HCT116 (cell line): Measurements from ENCODE around the gene ASIP. TPM values are rescaled to one million over a fixed set of nuclear protein-coding genes. Genes with fewer than 3 reads are reported as not detected.

Source experiments
- ATAC-seq: fragments of 200-7000 bp; cut with Tn5 transposase; 2 replicates; pipeline ENCODE4 v1.9.1; 2020; ENCODE audit warnings: mild to moderate bottlenecking, moderate library complexity
- BruUV-seq: library from RNA; stranded (reverse); fragments of 400-500 nt; replicated peaks from 2 replicates; lab custom pipeline; 2021; lab: Mats Ljungman, UMichigan
- CTCF ChIA-PET: fragments of 300-600 bp; sonication (Branson Sonifier 250); formaldehyde crosslinking; loops from one replicate; lab custom pipeline; 2021; ENCODE audit warnings: antibody characterized with exemption; lab: Charles Lee
- POLR2A ChIA-PET: fragments of 300-600, 350-600 bp; sonication (Branson Sonifier 250); formaldehyde crosslinking; loops from one replicate; lab custom pipeline; 2021; ENCODE audit warnings: antibody characterized with exemption; lab: Charles Lee
- RAD21 ChIA-PET, 2 experiments: fragments of 300-600 bp; sonication (Branson Sonifier 250); formaldehyde crosslinking; loops; one replicate each; lab custom pipeline; 2023; ENCODE audit warnings: low total read pairs in 2 of 2; ENCODE audit not compliant: uncharacterized antibody in 2 of 2, unreplicated experiment in 2 of 2, low non-redundant PET in 1 of 2; lab: Charles Lee
- DNase-seq: peaks from one replicate; pipeline ENCODE4 v3.0.0-alpha.2; 2010; ENCODE audit warnings: low read depth, low spot score
- H2AFZ ChIP-seq: fragments of 200-600 bp; shearing (Covaris generic), sonication (generic); 2 replicates; pipeline ENCODE4 v1.6.1; 2017; ENCODE audit warnings: low read depth, mixed run types, mixed read lengths, antibody characterized with exemption, low read length; ENCODE audit not compliant: poor library complexity, severe bottlenecking
- H3K27ac ChIP-seq: 2 replicates; pipeline ENCODE4 v1.5.1; 2012; ENCODE audit warnings: low read depth, low read length
- H3K27me3 ChIP-seq: fragments of 200-600 bp; sonication (generic); 2 replicates; pipeline ENCODE4 v1.6.1; 2016; ENCODE audit warnings: mixed run types, low read length, mixed read lengths; ENCODE audit not compliant: insufficient read depth
- H3K36me3 ChIP-seq, 2 experiments: fragments of 200-500 bp in 1 of 2; fragments of 200-600 bp in 1 of 2; sonication (Bioruptor generic) in 1 of 2; sonication (generic) in 1 of 2; 2 replicates each; pipeline versions ENCODE4 v1.5.1 to v1.6.1; 2014 to 2016; ENCODE audit warnings: low read length in 2 of 2, inconsistent platforms in 1 of 2, mixed read lengths in 1 of 2, mixed run types in 1 of 2; ENCODE audit not compliant: insufficient read depth in 2 of 2, control insufficient read depth in 1 of 2
- H3K4me1 ChIP-seq, 2 experiments: fragments of 200-600 bp in 1 of 2; sonication (generic) in 1 of 2; 2 replicates each; pipeline versions ENCODE4 v1.5.1 to v1.6.1; 2012 to 2017; ENCODE audit warnings: low read length in 2 of 2, inconsistent platforms in 1 of 2, mild to moderate bottlenecking in 1 of 2, mixed read lengths in 1 of 2, mixed run types in 1 of 2, moderate library complexity in 1 of 2; ENCODE audit not compliant: insufficient read depth in 2 of 2, control insufficient read depth in 1 of 2
- H3K4me2 ChIP-seq: fragments of 200-600 bp; sonication (generic); 2 replicates; pipeline ENCODE4 v1.6.1; 2017; ENCODE audit warnings: mixed run types, low read length, mixed read lengths
- H3K4me3 ChIP-seq, 2 experiments: fragments of 200-600 bp in 1 of 2; sonication (generic) in 1 of 2; replicated peaks in 1 of 2; 2 replicates each; pipeline ENCODE4 v1.5.1; 2011 to 2016; ENCODE audit warnings: low read length in 2 of 2, control low read depth in 1 of 2, low read depth in 1 of 2, mild to moderate bottlenecking in 1 of 2, mixed read lengths in 1 of 2, mixed run types in 1 of 2
- H3K79me2 ChIP-seq: fragments of 200-600 bp; sonication (generic); 2 replicates; pipeline ENCODE4 v1.6.1; 2017; ENCODE audit warnings: mild to moderate bottlenecking, mixed run types, low read length, moderate library complexity, mixed read lengths; ENCODE audit not compliant: insufficient read depth
- H3K9ac ChIP-seq: fragments of 200-600 bp; sonication (generic); 2 replicates; pipeline ENCODE4 v1.6.1; 2016; ENCODE audit warnings: low read length, mixed read lengths
- H3K9me2 ChIP-seq: fragments of 200-600 bp; sonication (generic), shearing (Covaris generic); 2 replicates; pipeline ENCODE4 v1.6.1; 2017; ENCODE audit warnings: mixed run types, mild to moderate bottlenecking, moderate library complexity; ENCODE audit not compliant: insufficient read depth
- H3K9me3 ChIP-seq, 2 experiments: fragments of 200-500 bp in 1 of 2; fragments of 200-600 bp in 1 of 2; sonication (Bioruptor generic) in 1 of 2; sonication (generic) in 1 of 2; 2 replicates each; pipeline ENCODE4 v1.6.1; 2014 to 2017; ENCODE audit warnings: low read length in 2 of 2, mixed read lengths in 2 of 2, inconsistent platforms in 1 of 2, low read depth in 1 of 2, mild to moderate bottlenecking in 1 of 2, mixed run types in 1 of 2, moderate library complexity in 1 of 2; ENCODE audit not compliant: control insufficient read depth in 1 of 2, insufficient read depth in 1 of 2
- H4K20me1 ChIP-seq: fragments of 200-600 bp; sonication (generic), shearing (Covaris generic); 2 replicates; pipeline ENCODE4 v1.6.1; 2017; ENCODE audit warnings: mixed run types, mild to moderate bottlenecking, moderate library complexity; ENCODE audit not compliant: insufficient read depth
- EGR1 ChIP-seq: IDR thresholded peaks from 2 replicates; pipeline ENCODE4 v1.6.1; 2012; ENCODE audit warnings: low read depth
- ELF1 ChIP-seq: IDR thresholded peaks from 2 replicates; pipeline ENCODE4 v1.6.1; 2012; ENCODE audit warnings: low read depth, borderline replicate concordance
- EZH2 ChIP-seq: fragments of 200-600 bp; sonication (generic); IDR thresholded peaks from 2 replicates; pipeline ENCODE4 v1.6.1; 2017; ENCODE audit warnings: antibody characterized with exemption, mixed run types
- FOSL1 ChIP-seq: IDR thresholded peaks from 2 replicates; pipeline ENCODE4 v1.6.1; 2012; ENCODE audit warnings: low read depth
- POLR2AphosphoS5 ChIP-seq: IDR thresholded peaks from 2 replicates; pipeline ENCODE4 v1.6.1; 2011; ENCODE audit warnings: mild to moderate bottlenecking, low read depth, low read length, moderate library complexity
- RAD21 ChIP-seq: IDR thresholded peaks from 2 replicates; pipeline ENCODE4 v1.6.1; 2012; ENCODE audit warnings: low read depth, mild to moderate bottlenecking
- SRF ChIP-seq: IDR thresholded peaks from 2 replicates; pipeline ENCODE4 v1.6.1; 2012; ENCODE audit warnings: low read depth
- YY1 ChIP-seq: IDR thresholded peaks from 2 replicates; pipeline ENCODE4 v1.6.1; 2011; ENCODE audit warnings: low read length, low read depth, moderate library complexity, mild to moderate bottlenecking; ENCODE audit not compliant: insufficient replicate concordance; ENCODE audit errors: extremely low read depth
- ZFX ChIP-seq: fragments of 450-650 bp; IDR thresholded peaks from 2 replicates; pipeline ENCODE4 v1.6.1; 2017
- ZNF274 ChIP-seq: fragments of 200-500 bp; sonication (Bioruptor generic); IDR thresholded peaks from 2 replicates; pipeline ENCODE4 v1.6.1; 2014; ENCODE audit warnings: mild to moderate bottlenecking, low read depth, low read length, inconsistent platforms
- intact Hi-C: fragments of 100-400 bp; cut with micrococcal nuclease; formaldehyde crosslinking; loops from 2 replicates; pipeline ENCODE4 v1.10.0; 2022
- total RNA-seq: library from RNA; stranded (reverse); gene quantifications from one replicate; pipeline ENCODE4 v1.2.1, GENCODE V29; 2021; ENCODE audit not compliant: unreplicated experiment
- TF ChIP-seq, protein P1 (sequence below): IDR thresholded peaks from 2 replicates; pipeline ENCODE4 v1.6.1; 2012
- TF ChIP-seq, protein P2 (sequence below), 3 experiments: fragments of 200-600 bp in 1 of 3; sonication (generic) in 1 of 3; IDR thresholded peaks in 2 of 3; conservative IDR thresholded peaks in 1 of 3; 2 replicates each; pipeline ENCODE4 v1.5.1; 2012 to 2017; ENCODE audit warnings: low read depth in 2 of 3, low read length in 2 of 3, antibody characterized with exemption in 1 of 3, borderline replicate concordance in 1 of 3, control low read depth in 1 of 3, mild to moderate bottlenecking in 1 of 3, mixed read lengths in 1 of 3, mixed run types in 1 of 3, moderate library complexity in 1 of 3; ENCODE audit not compliant: insufficient read depth in 1 of 3
- TF ChIP-seq, protein P3 (sequence below): IDR thresholded peaks from 2 replicates; pipeline ENCODE4 v1.6.1; 2012

The ASIP gene
- total RNA-seq, 1 experiment from 2014 or later, result not detected

DNA sequence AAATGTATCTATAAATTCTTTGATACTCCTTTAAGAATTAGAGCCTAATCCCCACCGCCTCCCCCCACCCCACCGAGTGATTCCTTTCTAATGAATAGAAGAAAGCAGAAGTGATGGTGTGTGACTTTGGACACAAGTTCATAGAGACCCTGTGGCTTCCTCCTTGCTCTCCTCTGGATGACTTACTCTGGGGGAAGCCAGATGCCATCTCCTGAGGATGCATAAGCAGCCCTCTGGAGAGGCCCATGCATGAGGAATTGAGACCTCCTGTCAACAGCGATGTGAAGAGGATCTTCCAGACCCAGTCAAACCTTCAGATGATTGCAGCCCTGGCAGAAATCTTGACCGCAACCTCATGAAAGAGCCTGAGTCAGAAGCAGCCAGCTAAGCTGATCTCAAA lies 40.8 kb downstream of the ASIP start:
- DNase-seq (no peak), ATAC-seq (no peak)
- Histone ChIP-seq H3K36me3 (peaks cover 55 to 86% of the 10 kb centered on the region in 2 experiments), H4K20me1 (no peaks in the 10 kb centered on the region), H3K9me3 (no peaks in the 10 kb centered on the region), H2AFZ (no peak overlapping the region), H3K27me3 (no peaks in the 10 kb centered on the region), H3K9ac (no peak overlapping the region), H3K27ac (no peak overlapping the region), H3K9me2 (no peaks in the 10 kb centered on the region), H3K4me3 (no peak overlapping the region), H3K79me2 (no peaks in the 10 kb centered on the region), H3K4me2 (no peak overlapping the region), H3K4me1 (no peaks in the 10 kb centered on the region)
- CTCF ChIA-PET, result no interaction called here
- POLR2A ChIA-PET, result no interaction called here
- RAD21 ChIA-PET, result no interaction called here
- TF ChIP-seq EZH2, result no peak
- TF ChIP-seq, protein P1, sequence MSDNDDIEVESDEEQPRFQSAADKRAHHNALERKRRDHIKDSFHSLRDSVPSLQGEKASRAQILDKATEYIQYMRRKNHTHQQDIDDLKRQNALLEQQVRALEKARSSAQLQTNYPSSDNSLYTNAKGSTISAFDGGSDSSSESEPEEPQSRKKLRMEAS, result no peak
- TF ChIP-seq EGR1, result no peak
- no peak for TF ChIP-seq YY1
- no peak for TF ChIP-seq ZNF274
- no peak for TF ChIP-seq ZFX
- TF ChIP-seq, protein P2, sequence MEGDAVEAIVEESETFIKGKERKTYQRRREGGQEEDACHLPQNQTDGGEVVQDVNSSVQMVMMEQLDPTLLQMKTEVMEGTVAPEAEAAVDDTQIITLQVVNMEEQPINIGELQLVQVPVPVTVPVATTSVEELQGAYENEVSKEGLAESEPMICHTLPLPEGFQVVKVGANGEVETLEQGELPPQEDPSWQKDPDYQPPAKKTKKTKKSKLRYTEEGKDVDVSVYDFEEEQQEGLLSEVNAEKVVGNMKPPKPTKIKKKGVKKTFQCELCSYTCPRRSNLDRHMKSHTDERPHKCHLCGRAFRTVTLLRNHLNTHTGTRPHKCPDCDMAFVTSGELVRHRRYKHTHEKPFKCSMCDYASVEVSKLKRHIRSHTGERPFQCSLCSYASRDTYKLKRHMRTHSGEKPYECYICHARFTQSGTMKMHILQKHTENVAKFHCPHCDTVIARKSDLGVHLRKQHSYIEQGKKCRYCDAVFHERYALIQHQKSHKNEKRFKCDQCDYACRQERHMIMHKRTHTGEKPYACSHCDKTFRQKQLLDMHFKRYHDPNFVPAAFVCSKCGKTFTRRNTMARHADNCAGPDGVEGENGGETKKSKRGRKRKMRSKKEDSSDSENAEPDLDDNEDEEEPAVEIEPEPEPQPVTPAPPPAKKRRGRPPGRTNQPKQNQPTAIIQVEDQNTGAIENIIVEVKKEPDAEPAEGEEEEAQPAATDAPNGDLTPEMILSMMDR (IDR thresholded peaks at IDR 0.05 in 2 of 3, conservative IDR thresholded peaks at IDR 0.05 in 1 of 3; ENCODE audit: borderline replicate concordance in 1 of 3, insufficient read depth in 1 of 3, low read depth in 2 of 3, low read length in 2 of 3), result no peak
- no peak for TF ChIP-seq SRF
- no peak for TF ChIP-seq FOSL1
- TF ChIP-seq RAD21, result no peak
- no peak for TF ChIP-seq POLR2AphosphoS5
- TF ChIP-seq ELF1, result no peak
- TF ChIP-seq, protein P3, sequence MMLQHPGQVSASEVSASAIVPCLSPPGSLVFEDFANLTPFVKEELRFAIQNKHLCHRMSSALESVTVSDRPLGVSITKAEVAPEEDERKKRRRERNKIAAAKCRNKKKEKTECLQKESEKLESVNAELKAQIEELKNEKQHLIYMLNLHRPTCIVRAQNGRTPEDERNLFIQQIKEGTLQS, result no peak
- BruUV-seq, result no TSS peak
- intact Hi-C loops, result no loop called here
